Measurements from ENCODE around the gene NOTUM.

NOTUM gene

GRCh38 chr17:81980122-81980521 is 19.1 kb upstream of the NOTUM start:
- no peak for FAIRE-seq

GRCh38 chr17:81978524-81979298 is 17.7 kb upstream of the NOTUM start:
- no peak for FAIRE-seq
- DNase-seq (ENCODE audit: insufficient read length, low spot score) = no peak

More at GRCh38 chr17:81980122-81980521, 19.1 kb upstream of the NOTUM start:
- DNase-seq (ENCODE audit: insufficient read length, low spot score) = no peak

DNA sequence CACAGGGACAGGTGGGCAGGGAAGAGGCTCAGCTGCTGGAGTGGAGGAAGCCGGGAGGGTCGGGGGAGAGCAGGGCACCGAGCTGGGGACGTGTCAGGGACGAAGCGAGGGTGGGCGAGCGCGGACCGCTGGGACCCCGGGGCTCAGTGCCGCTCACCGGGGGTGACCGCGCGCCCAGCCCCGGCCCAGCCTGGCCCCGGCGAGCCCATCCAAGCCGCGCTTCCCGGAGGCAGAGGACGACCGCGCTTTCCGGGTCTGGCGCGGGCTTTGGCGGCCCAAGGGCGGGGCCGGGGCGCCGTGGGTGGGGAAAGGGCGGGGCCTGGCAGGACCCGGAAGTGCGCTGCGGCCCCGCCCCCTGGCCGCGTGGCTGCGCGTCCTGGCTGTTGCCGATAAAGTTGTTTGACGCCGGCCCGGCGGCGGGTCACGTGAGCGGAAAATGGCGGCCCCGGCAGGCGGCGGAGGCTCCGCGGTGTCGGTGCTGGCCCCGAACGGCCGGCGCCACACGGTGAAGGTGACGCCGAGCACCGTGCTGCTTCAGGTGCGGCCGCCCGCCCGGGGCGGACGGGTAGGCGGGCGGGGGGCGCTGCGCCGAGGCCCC is 16.3 kb upstream of the NOTUM start, which contains the start of gene ASPSCR1:
TSS of gene ASPSCR1 (plus strand) at position 419 of the 598 bp plus-strand sequence. CDS start at position 437, 18 bp downstream.
- DNase-seq (ENCODE audit: insufficient read length, low spot score) = peak; percentile 90
- peak; percentile 80 for FAIRE-seq

- FAIRE-seq (no peak), DNase-seq (ENCODE audit: insufficient read length, low spot score) (no peak)
Observed at GRCh38 chr17:81976332-81977210, 15.6 kb upstream of the NOTUM start.

DNA sequence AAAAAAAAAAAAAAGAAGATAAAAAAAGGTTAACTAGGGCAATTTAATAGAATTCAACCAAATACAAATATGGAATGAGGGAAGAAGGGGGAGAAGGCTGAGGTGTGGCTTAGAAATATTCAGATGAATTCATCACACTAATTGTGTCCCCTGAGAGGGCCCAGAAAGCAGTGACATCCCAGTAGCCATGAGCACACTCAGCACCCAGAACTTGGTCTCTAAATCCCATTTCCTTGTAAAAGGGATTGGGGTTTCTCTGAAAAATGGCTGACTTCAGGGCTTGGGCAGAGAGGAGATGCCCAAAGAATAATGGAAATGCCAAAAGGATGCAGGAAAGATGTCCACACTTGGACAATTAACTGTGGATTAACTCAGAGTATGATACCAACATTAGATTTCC is 12.4 kb upstream of the NOTUM start:
- FAIRE-seq (no peak), DNase-seq (ENCODE audit: insufficient read length, low spot score) (no peak)

- FAIRE-seq (no peak), DNase-seq (ENCODE audit: insufficient read length, low spot score) (no peak)
Observed at GRCh38 chr17:81968850-81969812, 8.1 kb upstream of the NOTUM start.

DNA sequence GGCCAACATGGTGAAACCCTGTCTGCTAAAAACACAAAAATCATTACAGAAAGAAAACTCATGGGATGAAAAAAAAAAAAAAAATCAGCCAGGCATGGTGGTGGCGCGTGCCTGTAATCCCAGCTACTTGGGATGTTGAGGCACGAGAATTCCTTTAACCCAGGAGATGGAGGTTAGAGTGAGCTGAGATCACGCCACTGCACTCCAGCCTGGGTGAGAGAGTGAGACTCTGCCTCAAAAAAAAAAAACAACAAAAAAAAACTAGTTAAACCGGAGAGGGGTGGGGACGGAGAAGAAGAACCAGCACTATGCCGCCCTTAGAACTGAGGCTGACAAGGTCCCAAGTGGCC is 7.4 kb upstream of the NOTUM start:
- FAIRE-seq = no peak
- DNase-seq (ENCODE audit: insufficient read length, low spot score) = no peak

DNA sequence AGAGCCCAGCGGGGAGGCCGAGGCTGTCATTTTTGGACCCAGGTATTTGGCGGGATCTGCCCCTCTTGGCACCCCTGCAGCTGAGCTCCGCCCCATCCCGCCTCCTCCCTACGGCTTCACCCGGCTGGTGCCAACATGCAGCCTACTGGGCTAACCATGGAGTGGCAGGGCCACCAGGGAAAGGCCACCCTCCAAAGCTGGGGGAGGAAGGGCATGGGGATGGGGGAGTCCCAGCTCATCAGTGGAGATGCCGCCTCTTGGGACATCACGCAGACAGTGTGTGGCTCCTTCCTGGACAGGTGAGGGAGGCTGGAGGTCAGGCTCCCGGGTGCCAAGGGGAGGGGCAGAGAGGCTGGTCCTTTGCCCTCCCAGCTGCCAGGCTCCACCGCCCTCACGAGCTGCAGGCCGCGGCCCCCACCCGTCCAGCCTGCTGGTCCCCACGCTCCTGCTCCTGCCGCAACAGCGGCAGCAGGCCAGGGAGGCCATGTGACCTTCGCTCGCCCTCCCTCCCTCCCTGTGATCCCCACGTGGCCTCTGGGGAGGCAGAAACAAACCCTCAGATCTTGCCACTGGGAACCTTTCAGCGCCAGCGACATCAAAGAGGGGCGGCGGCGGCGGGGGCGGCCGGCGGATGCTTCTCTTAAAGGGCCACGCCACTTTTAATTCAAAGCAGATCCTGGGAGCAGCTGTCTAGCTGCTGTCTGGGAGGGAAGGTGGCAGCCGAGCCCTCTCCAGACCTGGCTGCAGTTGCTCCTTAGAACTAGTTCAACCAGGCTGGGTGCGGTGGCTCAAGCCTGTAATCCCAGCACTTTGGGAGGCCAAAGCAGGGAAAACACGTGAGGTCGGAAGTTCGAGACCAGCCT is 6.8 kb upstream of the NOTUM start:
- DNase-seq (ENCODE audit: insufficient read length, low spot score) (peak; percentile 93), FAIRE-seq (peak; percentile 75)

GRCh38 chr17:81967244-81967532 is 6.2 kb upstream of the NOTUM start:
- no peak for FAIRE-seq
- DNase-seq (ENCODE audit: insufficient read length, low spot score) = no peak

DNA sequence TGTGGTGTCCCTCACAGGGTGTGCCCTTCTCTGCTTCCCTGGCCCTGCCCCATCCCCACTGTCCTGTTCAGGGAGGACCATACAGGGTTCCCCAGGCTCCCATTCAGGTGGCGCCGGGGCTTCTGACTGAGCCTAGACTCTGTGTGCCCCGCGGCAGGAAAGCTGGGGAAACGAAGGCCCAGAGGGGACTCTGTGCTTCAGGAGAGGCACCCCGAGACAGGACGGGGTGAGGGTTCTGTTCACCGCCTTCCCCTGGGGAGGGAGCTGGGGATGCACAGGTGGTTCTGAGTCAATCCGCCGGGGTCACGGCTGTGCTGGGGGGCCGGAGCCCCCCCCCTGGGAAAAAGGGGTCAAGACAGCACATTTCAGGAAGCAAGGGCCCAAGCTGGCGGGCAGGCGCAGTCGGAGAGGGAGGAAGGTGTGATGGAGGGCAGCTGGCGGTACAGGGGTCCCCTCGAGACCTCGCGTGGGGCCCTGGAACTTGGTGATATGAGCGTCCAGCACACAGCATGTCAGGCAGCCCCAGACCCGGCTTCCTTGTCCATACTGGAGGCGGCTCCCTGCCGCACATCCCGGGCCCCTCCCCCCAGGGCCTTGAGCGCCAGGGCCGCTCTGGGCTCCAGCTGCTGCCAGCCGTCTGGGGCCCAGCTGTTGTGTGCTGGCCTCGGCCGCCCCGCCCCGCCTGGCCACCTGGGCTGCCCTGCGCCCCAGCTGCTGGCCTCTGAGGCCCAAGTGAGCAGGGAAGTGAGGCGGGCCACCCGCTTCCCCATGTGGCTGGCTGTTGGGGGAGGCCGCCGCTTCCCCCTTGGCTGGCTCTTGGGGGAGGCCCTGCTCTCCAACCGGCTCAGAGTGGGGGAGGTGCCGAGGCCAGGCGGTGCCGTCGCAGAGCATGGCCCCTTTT is 5.6 kb upstream of the NOTUM start:
- DNase-seq (ENCODE audit: insufficient read length, low spot score) (no peak), FAIRE-seq (no peak)

DNA sequence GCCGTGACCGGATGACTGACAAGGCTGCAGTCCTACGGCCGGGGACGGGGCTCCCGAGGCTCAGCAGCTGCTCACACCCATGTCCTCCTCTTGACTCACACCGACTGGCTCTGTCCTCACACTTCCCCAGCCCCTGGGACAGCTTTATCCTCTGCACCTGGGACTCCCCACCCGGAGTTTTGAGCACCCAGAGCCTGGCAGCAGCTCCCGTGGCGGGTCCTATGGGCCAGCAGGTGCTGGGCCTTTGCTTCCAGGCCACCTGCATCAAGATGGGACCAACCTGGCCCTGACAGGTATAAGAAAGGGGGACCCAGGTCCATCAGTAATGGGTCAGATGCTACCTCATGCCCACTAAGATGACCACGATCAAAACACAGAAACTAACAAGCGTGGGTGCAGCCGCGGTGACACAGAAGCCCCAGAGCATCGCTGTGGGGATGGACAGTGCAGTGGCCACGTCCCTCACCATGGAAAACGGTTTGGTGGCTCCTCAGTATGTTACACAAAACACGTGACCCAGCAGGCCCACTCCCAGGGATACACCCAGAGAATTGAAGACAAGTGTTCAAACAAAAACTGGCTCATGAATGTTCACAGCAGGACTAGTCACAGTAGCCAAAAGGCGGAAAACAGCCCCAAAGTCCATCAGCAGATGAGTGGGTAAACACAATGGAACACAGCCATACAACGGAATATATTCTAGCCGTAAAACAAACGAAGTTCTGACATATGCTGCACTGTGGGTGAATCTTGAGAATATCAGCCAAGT is 3.3 kb upstream of the NOTUM start:
- FAIRE-seq (no peak), DNase-seq (ENCODE audit: insufficient read length, low spot score) (no peak)

- FAIRE-seq (no peak), DNase-seq (ENCODE audit: insufficient read length, low spot score) (no peak)
Observed at GRCh38 chr17:81962499-81963441, 1.8 kb upstream of the NOTUM start.

GRCh38 chr17:81961521-81962498 is 823 bp upstream of the NOTUM start:
- FAIRE-seq = no peak
- DNase-seq (ENCODE audit: insufficient read length, low spot score) = no peak

- FAIRE-seq (no peak), DNase-seq (ENCODE audit: insufficient read length, low spot score) (no peak)
Observed at GRCh38 chr17:81960130-81960958, 643 bp downstream of the NOTUM start.
